ENCODE data around the gene GRPR.

GRCh38 chrX:16167181-16167580 lies 43.8 kb downstream of the GRPR start, which contains the start of gene MAGEB17:
- TF ChIP-seq, protein P1, sequence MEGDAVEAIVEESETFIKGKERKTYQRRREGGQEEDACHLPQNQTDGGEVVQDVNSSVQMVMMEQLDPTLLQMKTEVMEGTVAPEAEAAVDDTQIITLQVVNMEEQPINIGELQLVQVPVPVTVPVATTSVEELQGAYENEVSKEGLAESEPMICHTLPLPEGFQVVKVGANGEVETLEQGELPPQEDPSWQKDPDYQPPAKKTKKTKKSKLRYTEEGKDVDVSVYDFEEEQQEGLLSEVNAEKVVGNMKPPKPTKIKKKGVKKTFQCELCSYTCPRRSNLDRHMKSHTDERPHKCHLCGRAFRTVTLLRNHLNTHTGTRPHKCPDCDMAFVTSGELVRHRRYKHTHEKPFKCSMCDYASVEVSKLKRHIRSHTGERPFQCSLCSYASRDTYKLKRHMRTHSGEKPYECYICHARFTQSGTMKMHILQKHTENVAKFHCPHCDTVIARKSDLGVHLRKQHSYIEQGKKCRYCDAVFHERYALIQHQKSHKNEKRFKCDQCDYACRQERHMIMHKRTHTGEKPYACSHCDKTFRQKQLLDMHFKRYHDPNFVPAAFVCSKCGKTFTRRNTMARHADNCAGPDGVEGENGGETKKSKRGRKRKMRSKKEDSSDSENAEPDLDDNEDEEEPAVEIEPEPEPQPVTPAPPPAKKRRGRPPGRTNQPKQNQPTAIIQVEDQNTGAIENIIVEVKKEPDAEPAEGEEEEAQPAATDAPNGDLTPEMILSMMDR (optimal IDR thresholded peaks at IDR 0.05 in 1 of 3, IDR thresholded peaks at IDR 0.05 in 1 of 3, conservative IDR thresholded peaks at IDR 0.05 in 1 of 3; ENCODE audit: extremely low read depth in 1 of 3, insufficient read depth in 2 of 3, low read length in 3 of 3): no peak
- no peak for TF ChIP-seq EZH2 (IDR thresholded peaks at IDR 0.05; ENCODE audit: low read length)
